Measurements from ENCODE around the gene FIGLA. TPM values are rescaled to one million over a fixed set of nuclear protein-coding genes. Genes with fewer than 3 reads are reported as not detected.

Gene FIGLA
- total RNA-seq, 1 donor from 2014 or later: not detected

- DNase-seq (ENCODE audit: low read depth) (no peak), FAIRE-seq (no peak)
- peaks cover 4% of the 10 kb centered on the region for H3K27me3 ChIP-seq (ENCODE audit: control insufficient read depth, insufficient read depth, low read length)
- no peak for TF ChIP-seq CTCF (IDR thresholded peaks at IDR 0.05; ENCODE audit: insufficient read depth, low read length, severe bottlenecking)
- H3K4me3 ChIP-seq (ENCODE audit: low read depth, low read length): no peak overlapping the region
- no peaks in the 10 kb centered on the region for H3K36me3 ChIP-seq (ENCODE audit: control insufficient read depth, insufficient read depth, low read length)
Measured at GRCh38 chr2:70747284-70747683, 43.2 kb downstream of the FIGLA start.

- DNase-seq (ENCODE audit: low read depth): no peak
Measured at GRCh38 chr2:70746094-70746974, 44.1 kb downstream of the FIGLA start.

GRCh38 chr2:70745276-70745825, 45.1 kb downstream of the FIGLA start:
- TF ChIP-seq CTCF (IDR thresholded peaks at IDR 0.05; ENCODE audit: insufficient read depth, low read length, severe bottlenecking): no peak
- peaks cover 7% of the 10 kb centered on the region for H3K27me3 ChIP-seq (ENCODE audit: control insufficient read depth, insufficient read depth, low read length)
- no peak overlapping the region for H3K4me3 ChIP-seq (ENCODE audit: low read depth, low read length)
- no peak for DNase-seq (ENCODE audit: low read depth)
- H3K36me3 ChIP-seq (ENCODE audit: control insufficient read depth, insufficient read depth, low read length): no peaks in the 10 kb centered on the region
- no peak for FAIRE-seq

More at GRCh38 chr2:70746094-70746974, 44.1 kb downstream of the FIGLA start:
- no peak for TF ChIP-seq CTCF (IDR thresholded peaks at IDR 0.05; ENCODE audit: insufficient read depth, low read length, severe bottlenecking)
- peaks cover 4% of the 10 kb centered on the region for H3K27me3 ChIP-seq (ENCODE audit: control insufficient read depth, insufficient read depth, low read length)
- H3K36me3 ChIP-seq (ENCODE audit: control insufficient read depth, insufficient read depth, low read length): no peaks in the 10 kb centered on the region
- no peak overlapping the region for H3K4me3 ChIP-seq (ENCODE audit: low read depth, low read length)
- FAIRE-seq: no peak

- Histone ChIP-seq H3K27me3 (ENCODE audit: control insufficient read depth, insufficient read depth, low read length) (peaks cover 7% of the 10 kb centered on the region), H3K4me3 (ENCODE audit: low read depth, low read length) (no peak overlapping the region), H3K36me3 (ENCODE audit: control insufficient read depth, insufficient read depth, low read length) (no peaks in the 10 kb centered on the region)
- DNase-seq (ENCODE audit: low read depth): no peak
- no peak for FAIRE-seq
- TF ChIP-seq CTCF (IDR thresholded peaks at IDR 0.05; ENCODE audit: insufficient read depth, low read length, severe bottlenecking): no peak
Measured at GRCh38 chr2:70744397-70744796, 46.0 kb downstream of the FIGLA start.

- Histone ChIP-seq H3K27me3 (ENCODE audit: control insufficient read depth, insufficient read depth, low read length) (peaks cover 7% of the 10 kb centered on the region), H3K36me3 (ENCODE audit: control insufficient read depth, insufficient read depth, low read length) (no peaks in the 10 kb centered on the region), H3K4me3 (ENCODE audit: low read depth, low read length) (no peak overlapping the region)
- DNase-seq (ENCODE audit: low read depth) (no peak), FAIRE-seq (no peak)
- TF ChIP-seq CTCF (IDR thresholded peaks at IDR 0.05; ENCODE audit: insufficient read depth, low read length, severe bottlenecking): no peak
Measured at GRCh38 chr2:70743677-70744076, 46.8 kb downstream of the FIGLA start.

All from bronchial epithelial cell (primary cell).